Neural crest cell (in vitro differentiated cells): ENCODE data around the gene PACSIN1. TPM values are rescaled to one million over a fixed set of nuclear protein-coding genes. Genes with fewer than 3 reads are reported as not detected.
A peak's percentile ranks its signal among the peaks of the same experiment; 100 is the strongest.

ENCODE experiments used
- DNase-seq: peaks from one replicate; pipeline ENCODE4 v3.0.0; 2021; ENCODE audit warnings: low read depth, mixed read lengths, low spot score
- H3K27ac Mint-ChIP-seq: one replicate; pipeline ENCODE4 v1.8.0; 2021; ENCODE audit warnings: mild to moderate bottlenecking, mixed read lengths; ENCODE audit not compliant: unreplicated experiment
- H3K27me3 Mint-ChIP-seq: 2 replicates; pipeline ENCODE4 v1.8.0; 2021; ENCODE audit warnings: low read depth, mild to moderate bottlenecking, mixed read lengths
- H3K36me3 Mint-ChIP-seq: 2 replicates; pipeline ENCODE4 v1.8.0; 2021; ENCODE audit warnings: low read depth, mild to moderate bottlenecking, mixed read lengths
- H3K4me1 Mint-ChIP-seq: 2 replicates; pipeline ENCODE4 v1.8.0; 2021; ENCODE audit warnings: mixed read lengths
- H3K4me3 Mint-ChIP-seq: one replicate; pipeline ENCODE4 v1.8.0; 2021; ENCODE audit warnings: mild to moderate bottlenecking, mixed read lengths
- H3K9me3 Mint-ChIP-seq: 2 replicates; pipeline ENCODE4 v1.8.0; 2021; ENCODE audit warnings: mixed read lengths
- total RNA-seq: library from RNA; stranded (reverse); gene quantifications from 2 replicates; pipeline ENCODE4 v1.2.1, GENCODE V29; 2021
- TF ChIP-seq, protein P1 (sequence below): fragments of 200-600 bp; sonication (generic); conservative IDR thresholded peaks from 2 replicates; pipeline ENCODE4 v1.5.0; 2021; ENCODE audit warnings: antibody characterized with exemption, mild to moderate bottlenecking

The PACSIN1 gene
- total RNA-seq, 1 donor from 2014 or later = 0.44 TPM

DNA sequence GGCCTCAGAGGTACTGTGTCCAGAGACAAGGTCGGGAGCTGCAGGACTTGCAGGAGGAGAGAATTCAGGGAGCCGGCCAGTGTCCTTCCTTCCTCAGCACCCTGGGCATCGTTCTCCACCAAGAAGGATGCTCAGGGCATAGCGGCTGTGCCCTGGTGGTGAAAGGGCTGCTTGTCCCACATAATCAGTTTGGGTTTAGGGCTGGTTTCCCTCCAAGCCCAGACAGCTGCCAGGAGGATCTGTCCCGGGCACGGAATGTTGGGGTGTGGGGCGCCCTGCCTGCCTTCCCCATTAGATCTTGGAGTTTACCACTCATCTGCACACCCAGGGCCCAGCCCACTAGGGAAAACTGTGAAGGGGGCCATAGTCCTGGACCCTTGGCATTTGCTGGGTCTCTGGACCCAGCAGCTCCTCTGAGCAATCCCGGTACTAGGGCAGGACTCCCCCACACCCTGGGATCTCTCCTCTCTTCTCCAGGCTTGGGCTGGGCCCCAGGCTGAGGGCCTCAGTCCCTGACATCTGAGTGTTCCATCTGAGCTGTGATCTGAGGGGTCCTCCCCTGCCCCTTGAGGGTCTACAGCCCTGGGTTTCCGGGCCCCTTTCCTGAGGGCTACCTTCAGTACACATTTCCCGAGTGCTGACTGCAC, 108.9 kb downstream of the PACSIN1 start:
- Mint-ChIP-seq H3K4me1 (no peaks in the 10 kb centered on the region), H3K36me3 (no peaks in the 10 kb centered on the region), H3K4me3 (no peak overlapping the region), H3K27ac (no peak overlapping the region), H3K27me3 (no peaks in the 10 kb centered on the region), H3K9me3 (no peaks in the 10 kb centered on the region)
- TF ChIP-seq, protein P1, sequence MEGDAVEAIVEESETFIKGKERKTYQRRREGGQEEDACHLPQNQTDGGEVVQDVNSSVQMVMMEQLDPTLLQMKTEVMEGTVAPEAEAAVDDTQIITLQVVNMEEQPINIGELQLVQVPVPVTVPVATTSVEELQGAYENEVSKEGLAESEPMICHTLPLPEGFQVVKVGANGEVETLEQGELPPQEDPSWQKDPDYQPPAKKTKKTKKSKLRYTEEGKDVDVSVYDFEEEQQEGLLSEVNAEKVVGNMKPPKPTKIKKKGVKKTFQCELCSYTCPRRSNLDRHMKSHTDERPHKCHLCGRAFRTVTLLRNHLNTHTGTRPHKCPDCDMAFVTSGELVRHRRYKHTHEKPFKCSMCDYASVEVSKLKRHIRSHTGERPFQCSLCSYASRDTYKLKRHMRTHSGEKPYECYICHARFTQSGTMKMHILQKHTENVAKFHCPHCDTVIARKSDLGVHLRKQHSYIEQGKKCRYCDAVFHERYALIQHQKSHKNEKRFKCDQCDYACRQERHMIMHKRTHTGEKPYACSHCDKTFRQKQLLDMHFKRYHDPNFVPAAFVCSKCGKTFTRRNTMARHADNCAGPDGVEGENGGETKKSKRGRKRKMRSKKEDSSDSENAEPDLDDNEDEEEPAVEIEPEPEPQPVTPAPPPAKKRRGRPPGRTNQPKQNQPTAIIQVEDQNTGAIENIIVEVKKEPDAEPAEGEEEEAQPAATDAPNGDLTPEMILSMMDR = no peak
- DNase-seq = no peak

DNA sequence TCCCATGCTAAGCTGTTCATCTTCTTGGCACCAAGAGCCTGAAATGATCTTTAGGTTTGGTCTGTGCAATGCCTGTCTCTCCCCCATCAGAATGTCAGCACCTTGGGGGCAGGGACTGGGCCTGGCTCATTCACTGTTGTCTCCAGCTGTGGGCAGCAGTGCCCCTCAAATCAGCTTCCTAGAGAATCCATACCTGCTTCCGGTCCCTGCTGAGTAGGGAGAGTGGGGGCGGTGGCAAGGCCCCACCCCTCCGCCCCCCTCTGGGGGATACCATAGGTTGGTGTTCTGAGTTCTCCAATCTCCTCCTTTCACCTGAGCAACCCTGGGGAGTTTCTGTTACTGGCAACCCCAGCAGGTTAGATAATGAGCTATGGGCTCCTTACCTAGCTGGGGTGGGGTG, 109.5 kb downstream of the PACSIN1 start:
- Mint-ChIP-seq H3K36me3 (no peaks in the 10 kb centered on the region), H3K27me3 (no peaks in the 10 kb centered on the region), H3K4me3 (peak overlapping the region; percentile 31), H3K9me3 (no peaks in the 10 kb centered on the region), H3K27ac (peak overlapping the region; percentile 43), H3K4me1 (no peaks in the 10 kb centered on the region)
- DNase-seq = no peak
- TF ChIP-seq, protein P1 = no peak

DNA sequence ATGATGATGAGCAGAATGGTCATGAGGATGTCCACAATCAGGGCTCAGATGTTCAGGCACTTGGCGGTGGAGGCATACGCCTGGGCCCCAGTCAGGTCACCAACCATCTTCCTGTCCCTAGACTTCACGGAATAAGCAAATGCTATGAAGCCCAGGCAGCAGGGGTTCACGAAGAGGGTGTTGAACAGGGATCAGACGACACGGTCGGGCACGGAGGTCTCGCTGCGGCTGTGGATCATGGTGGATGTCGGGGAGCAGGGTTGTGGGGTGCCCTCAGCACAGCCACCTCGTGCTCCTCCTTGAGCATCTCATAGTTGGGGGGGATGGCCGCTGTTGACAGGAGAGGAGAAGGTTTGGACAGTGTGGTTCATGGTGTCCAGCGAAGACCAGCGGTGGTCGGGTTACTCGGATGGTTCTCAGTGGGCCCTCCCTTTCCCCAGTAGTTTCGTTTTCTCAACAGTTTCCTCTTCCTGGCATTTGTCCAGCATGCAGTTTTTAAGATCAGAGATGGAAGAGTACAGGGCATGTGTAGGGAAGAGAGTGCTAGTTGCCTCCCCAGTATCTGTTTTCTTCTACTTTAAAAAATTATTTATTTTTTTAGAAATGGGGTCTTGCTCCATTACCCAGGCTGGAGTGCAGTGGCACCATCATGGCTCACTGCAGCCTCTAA, 110.5 kb downstream of the PACSIN1 start:
- Mint-ChIP-seq H3K4me1 (peaks cover 6% of the 10 kb centered on the region), H3K36me3 (no peaks in the 10 kb centered on the region), H3K4me3 (no peak overlapping the region), H3K9me3 (no peaks in the 10 kb centered on the region), H3K27me3 (no peaks in the 10 kb centered on the region), H3K27ac (no peak overlapping the region)
- no peak for DNase-seq
- TF ChIP-seq, protein P1 = no peak

DNA sequence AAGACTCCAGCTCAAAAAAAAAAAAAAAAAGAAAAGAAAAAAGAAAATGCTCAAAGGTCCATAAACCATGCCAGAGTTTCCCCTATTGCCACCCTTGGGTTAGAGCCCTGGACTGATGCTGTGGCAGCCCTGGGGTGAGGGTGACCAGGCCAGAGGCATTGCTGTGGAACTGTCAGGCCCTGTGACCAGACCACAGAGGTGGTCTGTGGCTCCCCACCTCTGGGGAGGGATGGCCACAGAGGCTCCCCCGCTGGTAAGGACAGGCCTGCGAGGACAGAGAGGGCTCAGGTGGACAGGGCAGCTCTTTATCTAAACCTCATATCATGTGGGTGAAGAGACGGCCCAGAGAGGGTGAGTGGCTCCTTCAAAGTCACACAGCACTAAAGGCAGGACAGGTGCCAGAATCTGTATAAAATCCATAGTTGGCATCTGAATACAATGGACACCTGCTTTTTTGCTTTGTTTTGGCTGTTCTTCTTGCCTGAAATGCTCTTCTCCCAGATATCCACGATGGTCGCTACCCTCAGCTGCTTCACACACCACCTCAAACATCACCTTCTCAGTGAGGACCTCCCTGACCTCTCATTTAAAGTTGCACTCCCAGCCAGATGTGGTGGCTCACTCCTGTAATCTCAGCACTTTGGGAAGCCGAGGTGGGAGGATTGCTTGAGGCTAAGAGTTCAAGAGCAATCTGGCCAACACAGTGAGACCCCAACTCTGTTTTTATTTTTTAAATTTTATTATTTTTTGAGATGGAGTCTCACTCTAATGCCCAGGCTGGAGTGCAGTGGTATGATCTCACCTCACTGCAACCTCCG, 112.8 kb downstream of the PACSIN1 start:
- no peak for DNase-seq
- no peak overlapping the region for H3K27ac Mint-ChIP-seq
- TF ChIP-seq, protein P1 = no peak
- peaks cover 6% of the 10 kb centered on the region for H3K4me1 Mint-ChIP-seq
- no peaks in the 10 kb centered on the region for H3K27me3 Mint-ChIP-seq
- no peak overlapping the region for H3K4me3 Mint-ChIP-seq
- H3K9me3 Mint-ChIP-seq = no peaks in the 10 kb centered on the region
- H3K36me3 Mint-ChIP-seq = no peaks in the 10 kb centered on the region

DNA sequence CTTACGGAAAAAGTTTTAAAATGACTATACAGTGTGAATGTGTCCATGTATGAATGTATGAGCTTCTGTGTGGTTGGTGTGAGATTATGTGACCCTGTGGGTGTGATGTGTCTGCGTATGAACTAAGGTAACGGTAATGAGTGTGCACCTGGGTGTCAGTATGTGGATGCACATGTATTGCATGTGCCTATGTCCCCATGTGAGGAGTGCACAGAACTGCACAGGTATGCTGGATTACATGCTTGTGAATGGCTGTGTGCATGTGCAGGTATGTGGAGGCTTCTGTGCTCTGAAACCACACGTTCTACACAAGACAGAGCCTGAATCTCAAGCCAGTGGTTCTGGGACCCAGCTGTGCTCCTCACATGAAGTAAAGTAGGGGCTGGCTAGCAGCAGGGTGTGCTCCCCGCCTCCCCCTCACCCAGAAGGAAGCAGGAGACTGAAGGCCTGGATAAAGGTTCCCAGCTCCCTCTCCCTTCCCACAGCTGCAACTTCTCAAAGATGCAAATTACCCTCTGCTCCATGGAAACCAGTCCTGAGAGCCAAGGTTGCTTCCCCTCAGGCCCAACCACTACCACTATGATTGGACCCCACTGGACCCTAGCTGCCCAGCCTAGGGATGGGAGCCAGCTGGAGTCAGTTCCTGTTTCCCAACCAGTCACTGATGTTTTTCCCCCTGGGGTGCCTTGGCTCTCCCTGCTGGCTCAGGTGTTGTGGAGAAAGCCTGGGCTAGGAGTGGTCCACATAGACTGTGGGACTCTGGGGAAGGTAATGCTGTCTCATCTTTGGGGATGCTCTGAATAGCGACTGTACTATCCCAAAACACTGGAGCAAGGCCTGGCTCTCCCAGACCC, 115.1 kb downstream of the PACSIN1 start:
- TF ChIP-seq, protein P1 = no peak
- no peaks in the 10 kb centered on the region for H3K9me3 Mint-ChIP-seq
- H3K36me3 Mint-ChIP-seq = no peaks in the 10 kb centered on the region
- no peaks in the 10 kb centered on the region for H3K27me3 Mint-ChIP-seq
- peaks cover 9% of the 10 kb centered on the region for H3K4me1 Mint-ChIP-seq
- no peak overlapping the region for H3K4me3 Mint-ChIP-seq
- no peak for DNase-seq
- no peak overlapping the region for H3K27ac Mint-ChIP-seq
